Kidney epithelial cell (primary cell): ENCODE data around the gene ZBTB47. TPM values are rescaled to one million over a fixed set of nuclear protein-coding genes. Genes with fewer than 3 reads are reported as not detected.

Source experiments
- DNase-seq: peaks from one replicate; pipeline ENCODE4 v3.0.0-alpha.2; 2010; ENCODE audit warnings: low read depth
- H3K27me3 ChIP-seq: 2 replicates; pipeline ENCODE4 v1.6.0; 2011; ENCODE audit warnings: low read length; ENCODE audit not compliant: control insufficient read depth, insufficient read depth
- H3K36me3 ChIP-seq: 2 replicates; pipeline ENCODE4 v1.5.1; 2011; ENCODE audit warnings: low read length; ENCODE audit not compliant: control insufficient read depth, insufficient read depth
- H3K4me3 ChIP-seq: 2 replicates; pipeline ENCODE4 v1.5.1; 2011; ENCODE audit warnings: low read depth, mild to moderate bottlenecking, control low read depth, low read length
- total RNA-seq: library from RNA; depleted of rRNA; stranded (reverse); fragments of >200 nt; gene quantifications from 2 replicates; pipeline ENCODE4 v1.2.3, GENCODE V29; 2015
- TF ChIP-seq, protein P1 (sequence below): IDR thresholded peaks from 2 replicates; pipeline ENCODE4 v1.5.1; 2011; ENCODE audit warnings: mild to moderate bottlenecking, moderate library complexity, low read length, control low read depth, inconsistent platforms; ENCODE audit not compliant: insufficient read depth, poor library complexity, severe bottlenecking

ZBTB47 gene
- total RNA-seq, 1 donor from 2014 or later = 8.8 TPM

DNA sequence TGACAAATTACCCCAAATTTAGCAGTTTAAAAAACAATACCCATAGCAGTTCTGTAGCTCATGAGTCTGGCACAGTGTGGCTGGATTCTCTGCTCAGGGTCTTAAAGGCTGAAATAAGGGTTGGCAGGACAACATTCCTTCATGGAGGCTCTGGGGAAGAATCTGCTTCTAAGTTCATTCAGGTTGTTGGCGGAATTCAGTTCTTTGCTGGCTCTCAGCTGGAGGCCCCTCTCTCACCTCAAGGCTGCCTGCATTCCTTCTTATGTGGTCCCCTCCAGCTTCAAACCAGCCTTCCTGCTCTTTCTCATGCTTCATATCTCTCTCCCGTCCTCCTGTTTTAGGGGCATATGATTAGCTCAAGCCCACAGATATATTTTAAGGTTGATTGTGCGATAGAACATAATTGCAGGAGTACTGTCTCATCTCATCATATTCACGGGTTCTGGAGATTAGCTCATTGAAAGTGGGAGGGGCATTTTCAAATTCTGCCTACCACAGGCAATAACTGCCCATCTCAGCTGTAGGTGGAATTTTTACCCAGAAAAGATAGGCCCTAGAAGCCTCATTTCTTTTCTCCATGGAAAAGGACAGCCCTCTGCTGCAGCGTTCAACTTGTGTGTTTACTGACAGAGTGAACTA is 5.6 kb upstream of the ZBTB47 start:
- DNase-seq = no peak
- H3K27me3 ChIP-seq = no peaks in the 10 kb centered on the region
- H3K36me3 ChIP-seq = peaks cover 2% of the 10 kb centered on the region
- no peak overlapping the region for H3K4me3 ChIP-seq
- TF ChIP-seq, protein P1, sequence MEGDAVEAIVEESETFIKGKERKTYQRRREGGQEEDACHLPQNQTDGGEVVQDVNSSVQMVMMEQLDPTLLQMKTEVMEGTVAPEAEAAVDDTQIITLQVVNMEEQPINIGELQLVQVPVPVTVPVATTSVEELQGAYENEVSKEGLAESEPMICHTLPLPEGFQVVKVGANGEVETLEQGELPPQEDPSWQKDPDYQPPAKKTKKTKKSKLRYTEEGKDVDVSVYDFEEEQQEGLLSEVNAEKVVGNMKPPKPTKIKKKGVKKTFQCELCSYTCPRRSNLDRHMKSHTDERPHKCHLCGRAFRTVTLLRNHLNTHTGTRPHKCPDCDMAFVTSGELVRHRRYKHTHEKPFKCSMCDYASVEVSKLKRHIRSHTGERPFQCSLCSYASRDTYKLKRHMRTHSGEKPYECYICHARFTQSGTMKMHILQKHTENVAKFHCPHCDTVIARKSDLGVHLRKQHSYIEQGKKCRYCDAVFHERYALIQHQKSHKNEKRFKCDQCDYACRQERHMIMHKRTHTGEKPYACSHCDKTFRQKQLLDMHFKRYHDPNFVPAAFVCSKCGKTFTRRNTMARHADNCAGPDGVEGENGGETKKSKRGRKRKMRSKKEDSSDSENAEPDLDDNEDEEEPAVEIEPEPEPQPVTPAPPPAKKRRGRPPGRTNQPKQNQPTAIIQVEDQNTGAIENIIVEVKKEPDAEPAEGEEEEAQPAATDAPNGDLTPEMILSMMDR = no peak

DNA sequence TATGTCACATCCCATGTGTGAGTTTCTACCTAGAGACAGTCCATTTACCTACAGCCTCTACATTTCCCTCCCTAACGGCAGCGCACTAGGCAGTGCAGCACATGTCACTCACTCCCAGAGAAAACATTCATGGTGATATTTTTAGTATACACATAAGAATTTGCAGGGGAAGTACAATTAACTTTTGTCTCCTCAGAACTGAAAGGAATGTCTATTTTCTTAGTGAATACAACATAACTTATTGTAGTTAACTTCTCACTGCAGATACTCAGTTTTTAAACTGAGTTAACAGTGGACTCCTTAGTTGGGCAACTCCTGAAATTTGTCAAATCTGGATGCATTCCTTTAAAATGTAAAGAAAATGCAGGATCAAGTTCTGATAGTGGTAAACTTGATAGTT is 4.5 kb upstream of the ZBTB47 start:
- TF ChIP-seq, protein P1 = no peak
- Histone ChIP-seq H3K4me3 (no peak overlapping the region), H3K36me3 (peaks cover 2% of the 10 kb centered on the region), H3K27me3 (no peaks in the 10 kb centered on the region)
- DNase-seq = no peak

DNA sequence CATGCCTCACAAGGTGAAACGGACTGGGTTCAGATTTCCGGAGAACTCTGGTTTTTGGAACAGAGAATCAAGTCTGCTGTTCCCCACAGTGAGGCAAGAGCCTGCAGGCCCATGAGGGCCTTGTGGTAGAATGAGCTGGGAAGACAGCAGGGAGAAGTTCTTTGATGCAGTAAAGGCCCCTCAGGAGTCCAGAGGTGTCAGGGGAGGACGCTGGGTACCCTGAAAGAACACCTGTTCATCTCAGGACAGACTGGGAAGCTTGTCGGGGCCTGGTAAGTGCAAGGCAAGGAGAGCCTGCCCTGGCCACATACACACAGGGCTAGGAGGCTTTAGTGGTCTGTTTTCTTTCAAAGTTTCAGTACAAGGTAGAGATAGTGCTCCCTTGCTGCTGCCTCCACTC is 3.7 kb upstream of the ZBTB47 start:
- TF ChIP-seq, protein P1 = no peak
- no peak for DNase-seq
- Histone ChIP-seq H3K27me3 (no peaks in the 10 kb centered on the region), H3K36me3 (no peaks in the 10 kb centered on the region), H3K4me3 (no peak overlapping the region)

DNA sequence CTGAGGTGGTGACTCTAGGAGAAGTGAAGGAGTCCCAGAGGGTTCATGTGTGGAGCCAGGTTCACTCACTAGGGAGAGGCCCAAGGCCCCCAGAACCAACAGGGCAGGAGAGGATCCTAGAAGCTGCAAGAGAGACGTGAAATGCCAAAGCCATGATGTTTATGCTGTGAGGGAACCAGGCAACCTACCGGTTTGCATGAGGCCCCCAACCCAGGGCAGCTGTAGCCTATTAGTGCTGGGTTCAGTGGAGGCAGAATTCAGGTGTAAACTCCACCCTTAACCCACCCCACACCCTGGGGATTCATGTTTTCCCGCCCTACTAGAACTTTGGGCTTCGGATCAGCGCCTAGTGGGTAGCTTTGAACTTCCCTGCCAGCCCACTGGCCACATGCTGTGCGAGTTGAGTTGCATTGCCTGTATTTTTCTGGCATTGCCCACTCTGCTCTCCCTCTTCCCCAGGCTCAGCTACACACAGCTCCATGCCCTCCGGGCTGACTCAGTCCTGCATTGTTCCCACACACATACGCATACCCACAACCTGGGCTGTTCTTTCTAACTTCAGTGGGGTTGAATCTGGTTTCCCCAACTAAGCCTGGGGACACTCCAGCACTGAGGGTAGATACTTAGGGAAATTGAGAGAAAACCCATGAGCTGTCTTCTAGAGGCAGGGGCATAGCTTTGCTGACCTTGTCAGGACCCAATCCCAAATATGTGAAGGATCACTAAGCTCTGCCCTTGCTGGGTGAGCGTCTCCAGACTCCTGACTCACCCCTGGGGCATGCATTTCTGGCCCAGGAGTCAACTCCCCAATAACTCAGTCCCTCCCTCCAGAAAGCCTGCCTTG is 2.0 kb upstream of the ZBTB47 start:
- H3K27me3 ChIP-seq = no peaks in the 10 kb centered on the region
- DNase-seq = peak; percentile 26
- no peaks in the 10 kb centered on the region for H3K36me3 ChIP-seq
- TF ChIP-seq, protein P1 = no peak
- H3K4me3 ChIP-seq = no peak overlapping the region

DNA sequence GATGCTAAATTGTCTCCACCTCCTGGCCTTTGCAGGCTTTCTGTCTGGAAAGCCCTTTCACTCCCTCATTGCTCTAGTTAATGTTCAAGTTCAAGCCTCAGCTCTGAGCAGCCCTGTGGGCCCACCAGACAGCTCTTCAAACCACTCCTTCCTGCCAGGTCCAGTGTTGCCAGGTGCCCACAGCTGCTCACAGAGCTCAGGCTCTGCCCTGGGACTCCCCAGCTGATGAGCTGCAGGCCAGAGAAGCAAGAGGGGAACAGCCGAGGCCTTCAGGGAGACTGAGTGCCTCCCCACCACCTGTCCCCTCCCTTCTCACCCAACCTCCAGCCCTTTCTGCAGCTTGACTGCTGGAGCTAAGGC is 1.3 kb upstream of the ZBTB47 start:
- DNase-seq = no peak
- H3K36me3 ChIP-seq = no peaks in the 10 kb centered on the region
- TF ChIP-seq, protein P1 = no peak
- H3K27me3 ChIP-seq = no peaks in the 10 kb centered on the region
- H3K4me3 ChIP-seq = no peak overlapping the region
